GM12864 (cell line): Measurements from ENCODE around the gene CDH12.

Experiments
- DNase-seq: peaks from one replicate; pipeline ENCODE4 v3.0.0-alpha.2; 2011; ENCODE audit warnings: low read depth
- H3K4me3 ChIP-seq: 2 replicates; pipeline ENCODE4 v1.5.1; 2011; ENCODE audit warnings: mild to moderate bottlenecking, low read depth, low read length, control low read depth
- CTCF ChIP-seq: IDR thresholded peaks from 2 replicates; pipeline ENCODE4 v1.5.1; 2011; ENCODE audit warnings: low read depth, mild to moderate bottlenecking, moderate library complexity, low read length, control low read depth, inconsistent platforms; ENCODE audit errors: missing control alignments

The CDH12 gene

GRCh38 chr5:22708770-22709328 lies 144.3 kb downstream of the CDH12 start:
- no peak for TF ChIP-seq CTCF
- DNase-seq = no peak
- no peak overlapping the region for H3K4me3 ChIP-seq

- TF ChIP-seq CTCF = no peak
- DNase-seq = no peak
- H3K4me3 ChIP-seq = no peak overlapping the region
Measured at GRCh38 chr5:22706901-22707300, 146.2 kb downstream of the CDH12 start.

- no peak for TF ChIP-seq CTCF
- H3K4me3 ChIP-seq = no peak overlapping the region
- no peak for DNase-seq
Measured at GRCh38 chr5:22699319-22699718, 153.8 kb downstream of the CDH12 start.

- no peak for TF ChIP-seq CTCF
- DNase-seq = no peak
- H3K4me3 ChIP-seq = no peak overlapping the region
Measured at GRCh38 chr5:22693121-22693520, 160.0 kb downstream of the CDH12 start.

- no peak for DNase-seq
Measured at GRCh38 chr5:22683050-22683449, 170.1 kb downstream of the CDH12 start.

GRCh38 chr5:22678886-22679285 lies 174.3 kb downstream of the CDH12 start:
- no peak for TF ChIP-seq CTCF
- H3K4me3 ChIP-seq = no peak overlapping the region
- no peak for DNase-seq

More at GRCh38 chr5:22683050-22683449, 170.1 kb downstream of the CDH12 start:
- TF ChIP-seq CTCF = no peak
- H3K4me3 ChIP-seq = no peak overlapping the region

- TF ChIP-seq CTCF = no peak
- DNase-seq = no peak
- H3K4me3 ChIP-seq = no peak overlapping the region
Measured at GRCh38 chr5:22673131-22673530, 180.0 kb downstream of the CDH12 start.
